Endothelial cell of umbilical vein (primary cell): Measurements from ENCODE around the gene AKAP13. TPM values are rescaled to one million over a fixed set of nuclear protein-coding genes. Genes with fewer than 3 reads are reported as not detected.

Experiments
- BruUV-seq: library from RNA; stranded (reverse); fragments of 400-500 nt; replicated peaks from 2 replicates; lab custom pipeline; 2021; lab: Mats Ljungman, UMichigan
- CTCF ChIA-PET: fragments of 300-600, 350-600 bp; sonication (Branson Sonifier 250); formaldehyde crosslinking; loops from one replicate; lab custom pipeline; 2021; ENCODE audit warnings: antibody characterized with exemption, inconsistent platforms; lab: Charles Lee
- POLR2A ChIA-PET: fragments of 300-600, 350-600 bp; sonication (Branson Sonifier 250); formaldehyde crosslinking; loops from one replicate; lab custom pipeline; 2021; ENCODE audit warnings: antibody characterized with exemption, inconsistent platforms; lab: Charles Lee
- DNase-seq: peaks from one replicate; pipeline ENCODE4 v3.0.0-alpha.2; 2011; ENCODE audit warnings: low read depth, low spot score
- FAIRE-seq: peaks from 2 replicates; lab custom pipeline; 2011; peaks lifted over from hg19 to GRCh38; lab: Jason Lieb, UNC
- H2AFZ ChIP-seq: 2 replicates; pipeline ENCODE4 v1.6.0; 2012; ENCODE audit warnings: low read depth, low read length, control low read depth, inconsistent platforms
- H3K27ac ChIP-seq: 2 replicates; pipeline ENCODE4 v1.5.1; 2011; ENCODE audit warnings: low read depth, mild to moderate bottlenecking, control low read depth, low read length, moderate library complexity; ENCODE audit not compliant: insufficient read depth
- H3K27me3 ChIP-seq, 2 experiments: 2 replicates each; pipeline versions ENCODE4 v1.6.0 to v1.6.1; 2011; ENCODE audit warnings: low read length in 2 of 2, mixed read lengths in 1 of 2; ENCODE audit not compliant: control insufficient read depth in 2 of 2, insufficient read depth in 2 of 2
- H3K36me3 ChIP-seq, 2 experiments: 2 replicates in 1 of 2; 3 replicates in 1 of 2; pipeline ENCODE4 v1.5.1; 2011; ENCODE audit warnings: low read length in 2 of 2, mild to moderate bottlenecking in 1 of 2, moderate library complexity in 1 of 2; ENCODE audit not compliant: control insufficient read depth in 2 of 2, insufficient read depth in 2 of 2; ENCODE audit errors: extremely low read depth in 1 of 2
- H3K4me1 ChIP-seq: 3 replicates; pipeline ENCODE4 v1.5.1; 2011; ENCODE audit warnings: mild to moderate bottlenecking, low read length; ENCODE audit not compliant: control insufficient read depth, insufficient read depth; ENCODE audit errors: extremely low read depth
- H3K4me2 ChIP-seq: 2 replicates; pipeline ENCODE4 v1.6.1; 2011; ENCODE audit warnings: low read length, control low read depth, mixed read lengths; ENCODE audit not compliant: insufficient read depth
- H3K4me3 ChIP-seq, 3 experiments: fragments of 200-600 bp in 1 of 3; sonication (generic), shearing (Covaris generic) in 1 of 3; replicated peaks in 1 of 3; 2 replicates each; pipeline ENCODE4 v1.5.1; 2011 to 2016; ENCODE audit warnings: control low read depth in 3 of 3, low read length in 3 of 3, mild to moderate bottlenecking in 2 of 3, inconsistent platforms in 1 of 3, low read depth in 1 of 3, moderate library complexity in 1 of 3; ENCODE audit not compliant: insufficient read depth in 1 of 3
- H3K79me2 ChIP-seq: 2 replicates; pipeline ENCODE4 v1.6.0; 2012; ENCODE audit warnings: low read length, inconsistent platforms; ENCODE audit not compliant: control insufficient read depth, insufficient read depth
- H3K9ac ChIP-seq: replicated peaks from 2 replicates; pipeline ENCODE3; 2011; ENCODE audit warnings: low read length, control low read depth; ENCODE audit not compliant: insufficient read depth; ENCODE audit errors: extremely low read depth
- H3K9me1 ChIP-seq: replicated peaks from 3 replicates; pipeline ENCODE4 v1.6.0; 2011; ENCODE audit warnings: mild to moderate bottlenecking, low read length; ENCODE audit not compliant: control insufficient read depth, insufficient read depth; ENCODE audit errors: extremely low read depth
- H3K9me3 ChIP-seq: replicated peaks from 2 replicates; pipeline ENCODE4 v1.5.1; 2012; ENCODE audit warnings: low read length, inconsistent platforms; ENCODE audit not compliant: control insufficient read depth, insufficient read depth
- H4K20me1 ChIP-seq: replicated peaks from 2 replicates; pipeline ENCODE3; 2011; ENCODE audit warnings: mild to moderate bottlenecking, low read length; ENCODE audit not compliant: control insufficient read depth, insufficient read depth; ENCODE audit errors: extremely low read depth
- CTCF ChIP-seq, 2 donors: IDR thresholded peaks; 1 replicate in 1 of 2; 2 replicates in 1 of 2; pipeline ENCODE4 v1.5.1; 2011; ENCODE audit warnings: low read length in 2 of 2, mild to moderate bottlenecking in 2 of 2, moderate library complexity in 2 of 2, control low read depth in 1 of 2, inconsistent platforms in 1 of 2, low read depth in 1 of 2; ENCODE audit not compliant: insufficient read depth in 1 of 2; ENCODE audit errors: extremely low read depth in 1 of 2
- EZH2 ChIP-seq: IDR thresholded peaks from 2 replicates; pipeline ENCODE4 v1.6.1; 2012; ENCODE audit warnings: borderline replicate concordance, low read depth, mild to moderate bottlenecking, moderate library complexity, low read length, inconsistent platforms; ENCODE audit not compliant: severe bottlenecking
- FOS ChIP-seq: IDR thresholded peaks from 2 replicates; pipeline ENCODE4 v1.6.1; 2011; ENCODE audit warnings: mild to moderate bottlenecking, low read length, moderate library complexity, borderline replicate concordance; ENCODE audit not compliant: insufficient read depth
- GATA2 ChIP-seq: IDR thresholded peaks from 2 replicates; pipeline ENCODE4 v1.7.0; 2011; ENCODE audit warnings: low read depth, mild to moderate bottlenecking, moderate library complexity, mixed read lengths, low read length; ENCODE audit not compliant: insufficient read length, insufficient read depth
- JUN ChIP-seq: IDR thresholded peaks from 2 replicates; pipeline ENCODE4 v1.6.1; 2011; ENCODE audit warnings: borderline replicate concordance, low read depth; ENCODE audit not compliant: insufficient read length, insufficient read depth
- MAX ChIP-seq: IDR thresholded peaks from 2 replicates; pipeline ENCODE4 v1.6.1; 2011; ENCODE audit not compliant: insufficient read depth, insufficient read length
- MYC ChIP-seq: IDR thresholded peaks from one replicate; pipeline ENCODE4 v1.6.1; 2011; ENCODE audit warnings: mild to moderate bottlenecking, low read depth, low read length
- POLR2AphosphoS5 ChIP-seq: IDR thresholded peaks from 2 replicates; pipeline ENCODE4 v1.6.1; 2012; ENCODE audit warnings: low read depth, mild to moderate bottlenecking, control low read depth, low read length, moderate library complexity; ENCODE audit not compliant: insufficient read depth
- dilution Hi-C: fragments of 300-500 bp; cut with MboI; formaldehyde crosslinking; loops from one replicate; pipeline ENCODE4 v1.15.0; 2019; ENCODE audit warnings: low sequenced_read_pairs; ENCODE audit not compliant: extremely low pct_ligation_motif_present
- intact Hi-C: fragments of 100-400 bp; cut with micrococcal nuclease; formaldehyde crosslinking; loops from one replicate; pipeline ENCODE4 v1.10.0; 2022
- polyA plus RNA-seq, 4 experiments: library from polyadenylated mRNA; depleted of rRNA in 3 of 4; stranded (reverse) in 3 of 4; unstranded in 1 of 4; fragments of >200 nt; gene quantifications; 2 replicates each; pipeline versions ENCODE4 v1.2.1 to v1.2.3, GENCODE V29; 2011 to 2012; ENCODE audit warnings: missing spikeins in 1 of 4
- total RNA-seq: library from RNA; stranded (reverse); gene quantifications from 2 replicates; pipeline ENCODE4 v1.2.3, GENCODE V29; 2021

AKAP13 gene
- total and polyA plus RNA-seq, 2 donors (not counting 3 experiments of a cell fraction or from before 2014, with no cell fraction given) = 22.8 to 87.8 TPM

- no peak overlapping the region for H3K4me3 ChIP-seq
- no peaks in the 10 kb centered on the region for H3K27me3 ChIP-seq
- no peak for FAIRE-seq
- H3K36me3 ChIP-seq = no peaks in the 10 kb centered on the region
- no peak overlapping the region for H3K4me2 ChIP-seq
- no peak for DNase-seq
- no peaks in the 10 kb centered on the region for H3K79me2 ChIP-seq
- peaks cover 8% of the 10 kb centered on the region for H3K4me1 ChIP-seq
- no TSS peak for BruUV-seq
- no peak overlapping the region for H3K27ac ChIP-seq
- no peaks in the 10 kb centered on the region for H3K9me3 ChIP-seq
- dilution Hi-C loops (no loop called here), intact Hi-C loops (no loop called here)
- H4K20me1 ChIP-seq = no peaks in the 10 kb centered on the region
- H2AFZ ChIP-seq = no peak overlapping the region
- no peaks in the 10 kb centered on the region for H3K9me1 ChIP-seq
- CTCF ChIA-PET = no interaction called here
- TF ChIP-seq CTCF (IDR thresholded peaks at IDR 0.05; ENCODE audit: extremely low read depth in 1 of 2, insufficient read depth in 1 of 2, low read depth in 1 of 2, low read length in 2 of 2) (no peak), MYC (no peak), GATA2 (no peak), JUN (no peak), FOS (no peak), MAX (no peak), EZH2 (no peak), POLR2AphosphoS5 (no peak)
- H3K9ac ChIP-seq = no peak overlapping the region
- POLR2A ChIA-PET = no interaction called here
Observed at GRCh38 chr15:85781099-85781498, 400.7 kb downstream of the AKAP13 start.
